ENCODE results near the gene UNC13D. TPM values are rescaled to one million over a fixed set of nuclear protein-coding genes. Genes with fewer than 3 reads are reported as not detected.

The UNC13D gene
- total RNA-seq (10 to 100 TPM in 4 of 5 donors, 1 to 10 TPM in 1; 9.0 to 45.5 (median 25.5) TPM), polyA plus RNA-seq (10 to 100 TPM in 2 of 3 donors, 1 to 10 TPM in 1; 6.4 to 18.5 (median 17.9) TPM)
- long read RNA-seq, donor 1 = 0 reads
- long read RNA-seq, donor 2 = 0 reads
- long read RNA-seq, donor 3 = 0 reads
- long read RNA-seq, donor 4 = 0 reads
- long read RNA-seq, donor 5, partial matches to known transcripts = 0 of 1 reads
- long read RNA-seq, donor 5, other reads (novel, unspliced or antisense) = 0 of 1 reads
- long read RNA-seq, donor 6, full-length matches to known transcripts = 1 of 1 reads
- long read RNA-seq, donor 6, partial matches to known transcripts = 0 of 1 reads
- long read RNA-seq, donor 6, other reads (novel, unspliced or antisense) = 0 of 1 reads
- long read RNA-seq, donor 7, partial matches to known transcripts = 8 of 8 reads
- long read RNA-seq, donor 7, other reads (novel, unspliced or antisense) = 0 of 8 reads
- long read RNA-seq, donor 8, full-length matches to known transcripts = 1 of 1 reads
- long read RNA-seq, donor 8, partial matches to known transcripts = 0 of 1 reads
- long read RNA-seq, donor 8, other reads (novel, unspliced or antisense) = 0 of 1 reads
- long read RNA-seq, donor 9 = 0 reads
- long read RNA-seq, donor 10 = 0 reads

GRCh38 chr17:75843577-75844529 is at the start of gene UNC13D:
UNC13D (minus strand) TSS chr17:75844404; CDS start chr17:75844337, 67 bp downstream.
- TF ChIP-seq POLR2A (IDR thresholded peaks at IDR 0.05) = no peak
- peak in 2 of 3 donors; percentile 51 to 73 for TF ChIP-seq POLR2AphosphoS5 (IDR thresholded peaks at IDR 0.05)
- DNase-seq = peak; percentile 58 to 81
- peak within 1 kb of the TSS; percentile 34 to 43 (median 40) for H3K4me3 ChIP-seq
- H3K9me3 ChIP-seq = no peaks in the 10 kb centered on the region
- peaks cover 42 to 70% (median 51%) of the 10 kb centered on the region in 4 donors for H3K4me1 ChIP-seq
- peaks cover 29 to 60% (median 50%) of the 10 kb centered on the region in 4 donors for H3K36me3 ChIP-seq
- no peaks in the 10 kb centered on the region for H3K27me3 ChIP-seq
- intact Hi-C loops (cut with DNase I; ENCODE audit: low total_unique reads) = no loop called here
- peak within 1 kb of the TSS; percentile 77 to 99 (median 91) for H3K27ac ChIP-seq
- WGBS, 5 donors = 28 to 54% (median 32%) methylated on average over 4 to 35 of the region's 35 CpGs

GRCh38 chr17:75893305-75894048 is 49.3 kb upstream of the UNC13D start:
- Histone ChIP-seq H3K27me3 (no peaks in the 10 kb centered on the region), H3K27ac (peak overlapping the region in 2 of 5 donors; percentile 24 to 39), H3K36me3 (peaks cover 31 to 52% (median 46%) of the 10 kb centered on the region in 4 donors), H3K4me1 (peaks cover 19 to 60% (median 44%) of the 10 kb centered on the region in 4 donors), H3K9me3 (no peaks in the 10 kb centered on the region), H3K4me3 (no peak overlapping the region)
- DNase-seq = no peak
- TF ChIP-seq POLR2AphosphoS5 (IDR thresholded peaks at IDR 0.05) (no peak), POLR2A (IDR thresholded peaks at IDR 0.05) (no peak), EP300 (IDR thresholded peaks at IDR 0.05) (no peak), CTCF (IDR thresholded peaks at IDR 0.05) (no peak)
- 88 to 91% (median 88%) methylated on average over 16 to 18 of the region's 18 CpGs for WGBS, 5 donors
- intact Hi-C loops (cut with DNase I; ENCODE audit: low total_unique reads) = no loop called here

DNA sequence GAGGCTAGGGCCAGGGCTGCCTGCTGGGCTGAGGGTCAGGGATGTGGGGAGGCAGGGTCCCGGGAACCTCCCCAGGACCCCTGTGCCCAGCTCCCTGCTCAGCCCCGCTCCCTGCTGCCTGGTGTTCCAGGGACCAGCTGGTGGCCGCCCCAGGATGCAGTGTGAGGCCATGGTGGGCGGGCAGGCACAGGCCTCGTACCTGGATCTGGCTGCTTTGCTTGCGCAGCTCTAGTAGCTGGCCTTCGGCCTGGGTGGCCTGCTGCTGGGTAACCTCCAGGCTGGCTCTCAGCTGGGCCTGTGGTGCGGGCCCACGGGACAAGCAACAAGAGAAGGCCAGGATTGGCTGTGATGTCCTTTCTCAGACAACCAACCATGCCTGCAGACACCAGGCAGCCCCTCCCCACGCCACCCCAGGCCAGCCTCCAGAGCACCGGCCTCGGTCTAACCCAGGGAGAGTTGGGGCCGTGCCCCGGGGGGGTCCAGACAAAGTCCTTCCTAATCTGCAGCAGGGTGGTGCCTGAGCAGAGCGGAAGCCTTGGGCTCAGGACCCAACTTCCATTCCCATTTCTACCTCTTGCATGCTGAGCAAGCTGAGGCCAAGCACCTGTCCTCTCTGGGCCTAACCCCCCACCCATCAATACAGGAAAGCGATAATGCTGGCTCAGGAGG is 48.5 kb upstream of the UNC13D start:
- Histone ChIP-seq H3K4me1 (peaks cover 19 to 56% (median 38%) of the 10 kb centered on the region in 4 donors), H3K27me3 (no peaks in the 10 kb centered on the region), H3K36me3 (peaks cover 29 to 50% (median 42%) of the 10 kb centered on the region in 4 donors), H3K27ac (peak overlapping the region in 1 of 5 donors; percentile 24), H3K4me3 (no peak overlapping the region), H3K9me3 (no peaks in the 10 kb centered on the region)
- no peak for DNase-seq
- intact Hi-C loops (cut with DNase I; ENCODE audit: low total_unique reads) = no loop called here
- 86 to 92% (median 88%) methylated on average over 14 to 16 of the region's 16 CpGs for whole genome bisulfite sequencing, 5 donors
- TF ChIP-seq CTCF (IDR thresholded peaks at IDR 0.05) = no peak
- no peak for TF ChIP-seq POLR2A (IDR thresholded peaks at IDR 0.05)
